ENCODE results near the gene TRAM1L1.

DNA sequence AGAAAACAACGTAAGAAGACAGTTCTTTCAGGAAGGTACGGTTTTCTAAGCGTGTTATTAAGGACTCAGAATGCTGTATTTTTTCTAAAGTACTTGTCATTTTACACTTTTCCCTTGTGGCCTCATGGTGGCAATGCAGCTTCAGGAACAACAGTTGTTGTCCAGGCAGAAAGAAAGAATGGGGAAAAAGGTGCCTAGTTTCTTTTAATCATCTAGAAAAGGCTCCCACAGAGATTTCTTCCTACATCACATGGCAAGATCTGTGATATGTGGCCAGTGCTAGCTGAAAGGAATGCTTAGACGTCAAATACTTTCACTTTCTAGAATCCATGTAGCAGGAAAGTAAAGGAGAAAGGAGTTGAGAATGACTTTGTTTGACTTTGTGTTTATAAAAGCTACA lies 49.0 kb upstream of the TRAM1L1 start:
- no peak for TF ChIP-seq ZNF326 (CRISPR knock-in tag; IDR thresholded peaks at IDR 0.05; ENCODE audit: borderline replicate concordance)
- TF ChIP-seq, protein P1, sequence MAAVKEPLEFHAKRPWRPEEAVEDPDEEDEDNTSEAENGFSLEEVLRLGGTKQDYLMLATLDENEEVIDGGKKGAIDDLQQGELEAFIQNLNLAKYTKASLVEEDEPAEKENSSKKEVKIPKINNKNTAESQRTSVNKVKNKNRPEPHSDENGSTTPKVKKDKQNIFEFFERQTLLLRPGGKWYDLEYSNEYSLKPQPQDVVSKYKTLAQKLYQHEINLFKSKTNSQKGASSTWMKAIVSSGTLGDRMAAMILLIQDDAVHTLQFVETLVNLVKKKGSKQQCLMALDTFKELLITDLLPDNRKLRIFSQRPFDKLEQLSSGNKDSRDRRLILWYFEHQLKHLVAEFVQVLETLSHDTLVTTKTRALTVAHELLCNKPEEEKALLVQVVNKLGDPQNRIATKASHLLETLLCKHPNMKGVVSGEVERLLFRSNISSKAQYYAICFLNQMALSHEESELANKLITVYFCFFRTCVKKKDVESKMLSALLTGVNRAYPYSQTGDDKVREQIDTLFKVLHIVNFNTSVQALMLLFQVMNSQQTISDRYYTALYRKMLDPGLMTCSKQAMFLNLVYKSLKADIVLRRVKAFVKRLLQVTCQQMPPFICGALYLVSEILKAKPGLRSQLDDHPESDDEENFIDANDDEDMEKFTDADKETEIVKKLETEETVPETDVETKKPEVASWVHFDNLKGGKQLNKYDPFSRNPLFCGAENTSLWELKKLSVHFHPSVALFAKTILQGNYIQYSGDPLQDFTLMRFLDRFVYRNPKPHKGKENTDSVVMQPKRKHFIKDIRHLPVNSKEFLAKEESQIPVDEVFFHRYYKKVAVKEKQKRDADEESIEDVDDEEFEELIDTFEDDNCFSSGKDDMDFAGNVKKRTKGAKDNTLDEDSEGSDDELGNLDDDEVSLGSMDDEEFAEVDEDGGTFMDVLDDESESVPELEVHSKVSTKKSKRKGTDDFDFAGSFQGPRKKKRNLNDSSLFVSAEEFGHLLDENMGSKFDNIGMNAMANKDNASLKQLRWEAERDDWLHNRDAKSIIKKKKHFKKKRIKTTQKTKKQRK (IDR thresholded peaks at IDR 0.05; ENCODE audit: low read length): no peak
- no peak for TF ChIP-seq HCFC1 (IDR thresholded peaks at IDR 0.05; ENCODE audit: low read depth, low read length)

All from HepG2 (cell line).